GM21526 (cell line): ENCODE measurements around the gene RPL6.
"Not testable (repeated sequence)": the region's sequence is repeated elsewhere in the genome, so short reads cannot be mapped to it uniquely, and the experiment has no call there.

Experiments
- ATAC-seq: cut with Tn5 transposase; IDR thresholded peaks from one replicate; pipeline ENCODE4 v1.9.1; 2021; ENCODE audit warnings: moderate library complexity; ENCODE audit not compliant: unreplicated experiment, low FRiP score

RPL6 gene

GRCh38 chr12:112420740-112421139 is 11.3 kb upstream of the RPL6 start:
- ATAC-seq: no peak

- ATAC-seq: peak; percentile 41
These were observed 10.1 kb upstream of the RPL6 start for GRCh38 chr12:112419297-112420133.

GRCh38 chr12:112418608-112419296 is 9.3 kb upstream of the RPL6 start, which contains the start of gene PTPN11:
Gene PTPN11 (plus strand): TSS chr12:112418947. CDS start chr12:112419112, 165 bp downstream.
- ATAC-seq: peak; percentile 68

- ATAC-seq: peak; percentile 4
These were observed 8.8 kb upstream of the RPL6 start for GRCh38 chr12:112418273-112418607.

GRCh38 chr12:112415457-112415856 is 6.1 kb upstream of the RPL6 start:
- ATAC-seq: not testable (repeated sequence)

GRCh38 chr12:112413855-112414625 is 4.6 kb upstream of the RPL6 start:
- ATAC-seq: no peak

GRCh38 chr12:112409906-112410244 is 470 bp upstream of the RPL6 start:
- no peak for ATAC-seq

- ATAC-seq: no peak
These were observed 784 bp downstream of the RPL6 start for GRCh38 chr12:112408621-112409020.

GRCh38 chr12:112407683-112408082 is 1.7 kb downstream of the RPL6 start:
- ATAC-seq: not testable (repeated sequence)

GRCh38 chr12:112406519-112407488 is 2.6 kb downstream of the RPL6 start:
- ATAC-seq: no peak

- ATAC-seq: no peak
These were observed 7.4 kb downstream of the RPL6 start for GRCh38 chr12:112401903-112402498.

- ATAC-seq: no peak
These were observed 8.4 kb downstream of the RPL6 start for GRCh38 chr12:112401054-112401453.

- ATAC-seq: no peak
These were observed 16.1 kb downstream of the RPL6 start for GRCh38 chr12:112393328-112393727.

- not testable (repeated sequence) for ATAC-seq
These were observed 19.3 kb downstream of the RPL6 start for GRCh38 chr12:112389922-112390654.

GRCh38 chr12:112389228-112389627 is 20.2 kb downstream of the RPL6 start:
- ATAC-seq: no peak

- no peak for ATAC-seq
These were observed 22.7 kb downstream of the RPL6 start for GRCh38 chr12:112386726-112387125.

- ATAC-seq: no peak
These were observed 26.5 kb downstream of the RPL6 start for GRCh38 chr12:112382866-112383265.

GRCh38 chr12:112381883-112382796 is 27.3 kb downstream of the RPL6 start, which contains the start of gene HECTD4:
Gene HECTD4 (minus strand): TSS chr12:112382431. CDS start chr12:112382128, 303 bp downstream.
- ATAC-seq: peak; percentile 88
